HCT116 (cell line): ENCODE data around the gene MCM9.

ENCODE experiments used
- CBX3 ChIP-seq: IDR thresholded peaks from 2 replicates; pipeline ENCODE4 v1.6.1; 2012; ENCODE audit warnings: low read depth
- CEBPB ChIP-seq: IDR thresholded peaks from 2 replicates; pipeline ENCODE4 v1.6.1; 2012; ENCODE audit warnings: low read depth
- EGR1 ChIP-seq: IDR thresholded peaks from 2 replicates; pipeline ENCODE4 v1.6.1; 2012; ENCODE audit warnings: low read depth
- EZH2phosphoT487 ChIP-seq: fragments of 200-600 bp; IDR thresholded peaks from 2 replicates; pipeline ENCODE4 v1.6.1; 2018; ENCODE audit warnings: antibody characterized with exemption, borderline replicate concordance
- POLR2A ChIP-seq: IDR thresholded peaks from 2 replicates; pipeline ENCODE4 v1.7.0; 2011; ENCODE audit warnings: borderline replicate concordance; ENCODE audit not compliant: insufficient read depth, insufficient read length; ENCODE audit errors: extremely low read depth
- POLR2AphosphoS5 ChIP-seq: IDR thresholded peaks from 2 replicates; pipeline ENCODE4 v1.6.1; 2011; ENCODE audit warnings: mild to moderate bottlenecking, low read depth, low read length, moderate library complexity
- SIN3A ChIP-seq: IDR thresholded peaks from 2 replicates; pipeline ENCODE4 v1.6.1; 2012; ENCODE audit warnings: low read depth
- SRF ChIP-seq: IDR thresholded peaks from 2 replicates; pipeline ENCODE4 v1.6.1; 2012; ENCODE audit warnings: low read depth
- ZFX ChIP-seq: fragments of 450-650 bp; IDR thresholded peaks from 2 replicates; pipeline ENCODE4 v1.6.1; 2017
- ZNF274 ChIP-seq: fragments of 200-500 bp; sonication (Bioruptor generic); IDR thresholded peaks from 2 replicates; pipeline ENCODE4 v1.6.1; 2014; ENCODE audit warnings: mild to moderate bottlenecking, low read depth, low read length, inconsistent platforms
- TF ChIP-seq, protein P1 (sequence below): IDR thresholded peaks from 2 replicates; pipeline ENCODE4 v1.6.1; 2012
- TF ChIP-seq, protein P2 (sequence below), 3 experiments: fragments of 200-600 bp in 1 of 3; sonication (generic) in 1 of 3; IDR thresholded peaks in 2 of 3; conservative IDR thresholded peaks in 1 of 3; 2 replicates each; pipeline ENCODE4 v1.5.1; 2012 to 2017; ENCODE audit warnings: low read depth in 2 of 3, low read length in 2 of 3, antibody characterized with exemption in 1 of 3, borderline replicate concordance in 1 of 3, control low read depth in 1 of 3, mild to moderate bottlenecking in 1 of 3, mixed read lengths in 1 of 3, mixed run types in 1 of 3, moderate library complexity in 1 of 3; ENCODE audit not compliant: insufficient read depth in 1 of 3

DNA sequence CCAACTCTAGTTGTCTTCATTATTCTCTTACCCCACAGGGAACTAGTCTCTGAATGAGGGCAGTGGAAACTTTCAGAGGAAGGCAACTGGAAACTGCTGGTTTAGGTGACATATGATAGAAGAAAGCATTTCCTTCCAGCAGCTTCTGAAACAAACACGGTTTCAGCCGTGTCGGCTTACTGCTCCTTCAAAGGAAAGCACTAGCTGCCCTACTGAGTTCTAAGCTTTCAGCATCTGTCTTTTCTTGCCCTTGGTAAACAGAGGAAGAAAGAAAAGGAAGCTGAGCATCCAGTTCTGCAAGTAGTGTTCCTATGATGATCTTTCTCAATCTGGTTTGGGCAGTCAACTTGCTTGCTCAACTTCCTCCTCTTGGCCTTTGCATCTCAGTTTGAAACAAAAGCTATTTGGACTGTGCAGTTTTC is 166.0 kb downstream of the MCM9 start:
- TF ChIP-seq POLR2A (no peak), POLR2AphosphoS5 (no peak), ZNF274 (no peak), ZFX (no peak), SIN3A (no peak), EGR1 (no peak), CEBPB (no peak), SRF (no peak), EZH2phosphoT487 (no peak), CBX3 (no peak)
- TF ChIP-seq, protein P1, sequence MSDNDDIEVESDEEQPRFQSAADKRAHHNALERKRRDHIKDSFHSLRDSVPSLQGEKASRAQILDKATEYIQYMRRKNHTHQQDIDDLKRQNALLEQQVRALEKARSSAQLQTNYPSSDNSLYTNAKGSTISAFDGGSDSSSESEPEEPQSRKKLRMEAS = no peak
- TF ChIP-seq, protein P2, sequence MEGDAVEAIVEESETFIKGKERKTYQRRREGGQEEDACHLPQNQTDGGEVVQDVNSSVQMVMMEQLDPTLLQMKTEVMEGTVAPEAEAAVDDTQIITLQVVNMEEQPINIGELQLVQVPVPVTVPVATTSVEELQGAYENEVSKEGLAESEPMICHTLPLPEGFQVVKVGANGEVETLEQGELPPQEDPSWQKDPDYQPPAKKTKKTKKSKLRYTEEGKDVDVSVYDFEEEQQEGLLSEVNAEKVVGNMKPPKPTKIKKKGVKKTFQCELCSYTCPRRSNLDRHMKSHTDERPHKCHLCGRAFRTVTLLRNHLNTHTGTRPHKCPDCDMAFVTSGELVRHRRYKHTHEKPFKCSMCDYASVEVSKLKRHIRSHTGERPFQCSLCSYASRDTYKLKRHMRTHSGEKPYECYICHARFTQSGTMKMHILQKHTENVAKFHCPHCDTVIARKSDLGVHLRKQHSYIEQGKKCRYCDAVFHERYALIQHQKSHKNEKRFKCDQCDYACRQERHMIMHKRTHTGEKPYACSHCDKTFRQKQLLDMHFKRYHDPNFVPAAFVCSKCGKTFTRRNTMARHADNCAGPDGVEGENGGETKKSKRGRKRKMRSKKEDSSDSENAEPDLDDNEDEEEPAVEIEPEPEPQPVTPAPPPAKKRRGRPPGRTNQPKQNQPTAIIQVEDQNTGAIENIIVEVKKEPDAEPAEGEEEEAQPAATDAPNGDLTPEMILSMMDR (IDR thresholded peaks at IDR 0.05 in 2 of 3, conservative IDR thresholded peaks at IDR 0.05 in 1 of 3; ENCODE audit: borderline replicate concordance in 1 of 3, insufficient read depth in 1 of 3, low read depth in 2 of 3, low read length in 2 of 3) = no peak
